MCF 10A (cell line): Measurements from ENCODE around the gene CACNG8. TPM values are rescaled to one million over a fixed set of nuclear protein-coding genes. Genes with fewer than 3 reads are reported as not detected.

ENCODE experiments used
- BruUV-seq: library from RNA; stranded (reverse); fragments of 400-500 nt; replicated peaks from 2 replicates; lab custom pipeline; 2021; lab: Mats Ljungman, UMichigan
- CTCF ChIA-PET: fragments of 300-600 bp; sonication (Branson Sonifier 250); formaldehyde crosslinking; extraction: SDS; loops from one replicate; lab custom pipeline; 2021; ENCODE audit warnings: antibody characterized with exemption, inconsistent platforms; lab: Yijun Ruan, JAX
- POLR2A ChIA-PET: fragments of 300-600, 350-650 bp; sonication (Branson Sonifier 250); formaldehyde crosslinking; extraction: SDS; loops from one replicate; lab custom pipeline; 2020; ENCODE audit warnings: antibody characterized with exemption, inconsistent platforms; lab: Yijun Ruan, JAX
- DNase-seq: peaks from one replicate; pipeline ENCODE4 v3.0.0-alpha.2; 2018; ENCODE audit not compliant: unreplicated experiment
- H3K27ac Mint-ChIP-seq: one replicate; pipeline ENCODE4 v1.8.0; 2022; ENCODE audit warnings: mild to moderate bottlenecking, low read depth, mixed read lengths; ENCODE audit not compliant: unreplicated experiment
- H3K27me3 Mint-ChIP-seq: one replicate; pipeline ENCODE4 v1.8.0; 2022; ENCODE audit warnings: mixed read lengths; ENCODE audit not compliant: insufficient read depth, unreplicated experiment
- H3K36me3 Mint-ChIP-seq: one replicate; pipeline ENCODE4 v1.8.0; 2022; ENCODE audit warnings: mild to moderate bottlenecking, moderate library complexity, mixed read lengths; ENCODE audit not compliant: insufficient read depth, unreplicated experiment
- H3K4me1 Mint-ChIP-seq: one replicate; pipeline ENCODE4 v1.8.0; 2022; ENCODE audit warnings: mixed read lengths; ENCODE audit not compliant: insufficient read depth, unreplicated experiment
- H3K4me3 Mint-ChIP-seq: one replicate; pipeline ENCODE4 v1.8.0; 2022; ENCODE audit warnings: mild to moderate bottlenecking, moderate library complexity, mixed read lengths; ENCODE audit not compliant: unreplicated experiment
- H3K9me3 Mint-ChIP-seq: one replicate; pipeline ENCODE4 v1.8.0; 2022; ENCODE audit warnings: mixed read lengths; ENCODE audit not compliant: unreplicated experiment
- intact Hi-C: fragments of 100-400 bp; cut with micrococcal nuclease; formaldehyde crosslinking; loops from 2 replicates; pipeline ENCODE4 v1.14.1; 2022
- total RNA-seq: library from RNA; stranded (reverse); gene quantifications from 2 replicates; pipeline ENCODE4 v1.2.3, GENCODE V29; 2022
- TF ChIP-seq, protein P1 (sequence below): fragments of 200-600 bp; IDR thresholded peaks from one replicate; pipeline ENCODE4 v1.8.0; 2022; ENCODE audit warnings: antibody characterized with exemption, mild to moderate bottlenecking; ENCODE audit not compliant: unreplicated experiment

CACNG8 gene
- total RNA-seq, 1 experiment from 2014 or later, result 0.16 TPM

DNA sequence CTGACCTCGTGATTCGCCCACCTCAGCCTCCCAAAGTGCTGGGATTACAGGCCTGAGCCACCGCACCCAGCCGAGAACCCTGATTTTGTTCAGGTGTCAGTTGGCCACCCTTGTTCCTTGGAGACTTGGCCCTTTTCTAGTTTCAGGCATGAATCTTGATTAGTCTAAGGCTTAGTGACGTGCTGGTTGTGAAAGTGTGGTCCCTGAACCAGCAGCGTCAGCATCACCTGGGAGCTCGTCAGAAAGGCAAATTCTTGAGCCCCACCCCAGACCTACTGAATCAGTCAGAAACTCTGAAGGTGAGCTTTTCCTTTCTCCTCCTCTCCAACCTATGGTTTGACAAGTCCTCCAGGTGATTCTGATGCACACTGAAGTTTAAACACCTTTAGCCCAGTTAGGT, 63.9 kb downstream of the CACNG8 start:
- H3K27ac Mint-ChIP-seq, result no peak overlapping the region
- TF ChIP-seq, protein P1, sequence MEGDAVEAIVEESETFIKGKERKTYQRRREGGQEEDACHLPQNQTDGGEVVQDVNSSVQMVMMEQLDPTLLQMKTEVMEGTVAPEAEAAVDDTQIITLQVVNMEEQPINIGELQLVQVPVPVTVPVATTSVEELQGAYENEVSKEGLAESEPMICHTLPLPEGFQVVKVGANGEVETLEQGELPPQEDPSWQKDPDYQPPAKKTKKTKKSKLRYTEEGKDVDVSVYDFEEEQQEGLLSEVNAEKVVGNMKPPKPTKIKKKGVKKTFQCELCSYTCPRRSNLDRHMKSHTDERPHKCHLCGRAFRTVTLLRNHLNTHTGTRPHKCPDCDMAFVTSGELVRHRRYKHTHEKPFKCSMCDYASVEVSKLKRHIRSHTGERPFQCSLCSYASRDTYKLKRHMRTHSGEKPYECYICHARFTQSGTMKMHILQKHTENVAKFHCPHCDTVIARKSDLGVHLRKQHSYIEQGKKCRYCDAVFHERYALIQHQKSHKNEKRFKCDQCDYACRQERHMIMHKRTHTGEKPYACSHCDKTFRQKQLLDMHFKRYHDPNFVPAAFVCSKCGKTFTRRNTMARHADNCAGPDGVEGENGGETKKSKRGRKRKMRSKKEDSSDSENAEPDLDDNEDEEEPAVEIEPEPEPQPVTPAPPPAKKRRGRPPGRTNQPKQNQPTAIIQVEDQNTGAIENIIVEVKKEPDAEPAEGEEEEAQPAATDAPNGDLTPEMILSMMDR, result no peak
- no TSS peak for BruUV-seq
- no peaks in the 10 kb centered on the region for H3K9me3 Mint-ChIP-seq
- no peak for DNase-seq
- CTCF ChIA-PET, result interaction anchor here (0.5 to 9.1 kb wide), 12 partner anchors 11 to 236 kb away, joined by 3 to 146 read pairs (median 4); no protein-coding TSS in a partner anchor
- H3K4me3 Mint-ChIP-seq, result no peak overlapping the region
- H3K4me1 Mint-ChIP-seq, result peaks cover 5% of the 10 kb centered on the region
- POLR2A ChIA-PET, result no interaction called here
- H3K36me3 Mint-ChIP-seq, result no peaks in the 10 kb centered on the region
- no peaks in the 10 kb centered on the region for H3K27me3 Mint-ChIP-seq
- intact Hi-C loops, result no loop called here

- Mint-ChIP-seq H3K4me3 (no peak overlapping the region), H3K27me3 (no peaks in the 10 kb centered on the region), H3K27ac (no peak overlapping the region), H3K36me3 (no peaks in the 10 kb centered on the region), H3K4me1 (peaks cover 5% of the 10 kb centered on the region), H3K9me3 (no peaks in the 10 kb centered on the region)
- CTCF ChIA-PET, result interaction anchor here (0.6 to 9.1 kb wide), 18 partner anchors 9 to 834 kb away, joined by 3 to 146 read pairs (median 5); partner anchors contain the start of gene PRKCG
- TF ChIP-seq, protein P1, result no peak
- BruUV-seq, result no TSS peak
- DNase-seq, result no peak
- intact Hi-C loops, result no loop called here
- POLR2A ChIA-PET, result interaction anchor here (0.5 kb wide), 1 partner anchor 632 kb away, joined by 3 read pairs; no protein-coding TSS in a partner anchor
Measured at GRCh38 chr19:54029301-54029700, 66.6 kb downstream of the CACNG8 start.

DNA sequence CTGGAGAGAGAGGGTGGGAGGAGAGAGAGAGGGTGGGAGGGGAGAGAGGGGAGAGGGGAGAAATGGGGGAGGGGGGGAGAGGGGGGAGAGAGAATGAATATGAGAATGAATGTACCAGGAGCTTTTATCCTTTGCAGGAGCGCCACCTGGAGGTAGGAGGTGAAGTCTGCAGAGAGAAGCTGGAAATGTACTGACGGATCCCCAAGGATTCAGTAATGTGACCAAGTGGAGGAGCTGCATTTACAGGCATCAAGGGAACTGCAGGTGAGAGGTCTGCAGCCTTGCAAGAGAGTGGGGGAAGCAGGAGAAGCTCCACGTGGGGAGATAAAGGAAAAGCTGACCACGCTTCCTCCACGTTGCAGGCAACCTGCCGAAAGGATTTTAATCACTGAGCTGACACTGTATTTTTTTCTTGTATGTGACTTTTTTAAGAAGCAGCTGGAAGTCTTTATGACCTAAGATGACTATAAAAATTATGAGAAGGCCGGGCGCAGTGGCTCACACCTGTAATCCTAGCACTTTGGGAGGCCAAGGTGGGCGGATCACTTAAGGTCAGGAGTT, 67.3 kb downstream of the CACNG8 start:
- intact Hi-C loops, result loop anchor here (1.0 kb wide), 1 partner anchor 237 kb away; no protein-coding TSS in a partner anchor
- CTCF ChIA-PET, result interaction anchor here (0.6 to 9.1 kb wide), 33 partner anchors 8 to 835 kb away, joined by 3 to 146 read pairs (median 4); partner anchors contain the start of genes OSCAR and PRKCG
- no peak overlapping the region for H3K4me3 Mint-ChIP-seq
- DNase-seq, result peak; percentile 82
- peaks cover 6% of the 10 kb centered on the region for H3K4me1 Mint-ChIP-seq
- POLR2A ChIA-PET, result interaction anchor here (0.5 kb wide), 1 partner anchor 633 kb away, joined by 3 read pairs; no protein-coding TSS in a partner anchor
- TF ChIP-seq, protein P1, result peak; percentile 49
- no peaks in the 10 kb centered on the region for H3K36me3 Mint-ChIP-seq
- no peaks in the 10 kb centered on the region for H3K9me3 Mint-ChIP-seq
- H3K27me3 Mint-ChIP-seq, result no peaks in the 10 kb centered on the region
- no TSS peak for BruUV-seq
- no peak overlapping the region for H3K27ac Mint-ChIP-seq

DNA sequence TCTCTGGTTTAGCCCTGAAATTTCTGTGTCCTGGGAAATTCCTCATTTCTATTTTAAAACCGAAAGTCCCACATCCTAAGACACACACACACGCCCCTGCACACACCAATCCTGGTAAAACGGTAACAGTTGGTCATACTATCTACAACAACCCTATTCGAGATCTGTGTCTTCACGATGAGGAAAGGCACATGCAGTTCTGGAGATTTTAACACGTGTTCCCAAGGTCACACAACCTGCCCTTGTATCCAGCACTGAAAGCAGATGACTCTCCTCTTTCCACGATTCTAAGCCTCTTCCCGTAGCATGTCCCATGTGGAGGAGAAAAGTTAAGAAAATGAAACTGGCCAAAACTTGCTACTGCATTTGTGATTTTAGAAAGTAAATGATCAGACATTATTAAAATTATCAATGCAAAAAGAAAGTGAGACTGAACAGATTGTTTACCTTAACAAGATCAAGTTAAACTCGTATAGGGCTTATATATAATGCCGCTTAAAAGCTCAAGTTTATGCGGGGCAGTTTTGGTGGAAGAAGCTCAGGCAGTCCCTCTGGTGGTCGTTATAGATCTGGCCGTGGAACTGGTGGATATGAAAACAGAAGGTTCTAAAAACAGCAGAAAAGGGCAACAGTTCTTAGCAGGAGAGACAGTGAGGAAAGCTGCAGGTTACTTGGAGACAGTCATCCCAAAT, 68.3 kb downstream of the CACNG8 start:
- Mint-ChIP-seq H3K27me3 (no peaks in the 10 kb centered on the region), H3K4me3 (peak overlapping the region; percentile 31), H3K9me3 (no peaks in the 10 kb centered on the region), H3K36me3 (no peaks in the 10 kb centered on the region), H3K27ac (no peak overlapping the region), H3K4me1 (peaks cover 17% of the 10 kb centered on the region)
- peak; percentile 15 for DNase-seq
- ChIA-PET CTCF (interaction anchor here (0.6 to 2.5 kb wide), 17 partner anchors 8 to 257 kb away, joined by 3 to 16 read pairs (median 4); partner anchors contain the start of gene OSCAR), POLR2A (no interaction called here)
- intact Hi-C loops, result loop anchor here (1.0 kb wide), 1 partner anchor 238 kb away; no protein-coding TSS in a partner anchor
- no TSS peak for BruUV-seq
- TF ChIP-seq, protein P1, result no peak
